HL-60 (cell line): ENCODE measurements around the gene ZFP1.

Experiments
- CTCF ChIP-seq: IDR thresholded peaks from one replicate; pipeline ENCODE4 v1.5.1; 2011; ENCODE audit warnings: low read length, control low read depth, inconsistent platforms; ENCODE audit not compliant: insufficient read depth
- GABPA ChIP-seq: IDR thresholded peaks from 2 replicates; pipeline ENCODE4 v1.6.1; 2012; ENCODE audit warnings: low read depth
- POLR2AphosphoS5 ChIP-seq: IDR thresholded peaks from 2 replicates; pipeline ENCODE4 v1.6.1; 2012; ENCODE audit warnings: low read depth
- REST ChIP-seq: IDR thresholded peaks from 2 replicates; pipeline ENCODE4 v1.6.1; 2012; ENCODE audit warnings: low read depth; ENCODE audit not compliant: insufficient replicate concordance

- TF ChIP-seq CTCF (no peak), POLR2AphosphoS5 (no peak), REST (no peak), GABPA (no peak)
Measured at GRCh38 chr16:75139498-75139897, 8.8 kb upstream of the ZFP1 start.
